ENCODE measurements around the gene BAD.

Gene BAD

DNA sequence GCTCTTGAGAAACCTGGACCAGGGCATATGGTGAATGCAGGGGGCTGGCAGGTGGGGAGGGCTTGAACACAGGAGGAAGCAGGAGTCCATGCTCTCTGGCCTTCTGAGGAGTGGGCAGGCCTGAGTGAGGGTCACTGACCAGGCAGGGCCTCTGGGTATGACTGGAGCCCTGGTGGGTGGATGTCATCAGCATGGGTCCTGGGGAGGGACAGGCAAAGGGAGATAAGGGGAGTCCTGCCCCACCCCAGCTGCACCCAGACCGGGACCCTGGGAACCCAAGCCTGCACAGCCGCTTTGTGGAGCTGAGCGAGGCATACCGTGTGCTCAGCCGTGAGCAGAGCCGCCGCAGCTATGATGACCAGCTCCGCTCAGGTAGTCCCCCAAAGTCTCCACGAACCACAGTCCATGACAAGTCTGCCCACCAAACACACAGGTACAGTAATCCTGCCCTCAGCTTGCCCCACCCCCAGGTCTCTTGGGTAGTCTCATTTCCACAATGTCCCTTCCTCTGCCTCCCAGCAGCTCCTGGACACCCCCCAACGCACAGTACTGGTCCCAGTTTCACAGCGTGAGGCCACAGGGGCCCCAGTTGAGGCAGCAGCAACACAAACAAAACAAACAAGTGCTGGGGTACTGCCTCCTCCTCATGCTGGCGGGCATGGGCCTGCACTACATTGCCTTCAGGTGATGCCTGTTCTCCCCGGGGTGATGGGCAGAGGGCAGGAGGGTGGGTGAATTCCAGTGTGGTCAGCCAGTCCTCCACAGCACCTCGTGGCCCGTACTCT lies 52.1 kb downstream of the BAD start:
- Histone ChIP-seq H3K4me1 (ENCODE audit: control insufficient read depth, insufficient read depth, low read length) (no peaks in the 10 kb centered on the region), H3K9ac (ENCODE audit: low read depth, low read length) (no peak overlapping the region), H3K27me3 (ENCODE audit: control insufficient read depth, insufficient read depth, low read length) (peaks cover 3% of the 10 kb centered on the region), H3K36me3 (ENCODE audit: control insufficient read depth, insufficient read depth, low read length) (peaks cover 5% of the 10 kb centered on the region), H3K4me3 (ENCODE audit: low read depth, low read length) (no peak overlapping the region), H3K9me3 (ENCODE audit: control insufficient read depth, insufficient read depth, low read length) (no peaks in the 10 kb centered on the region)

DNA sequence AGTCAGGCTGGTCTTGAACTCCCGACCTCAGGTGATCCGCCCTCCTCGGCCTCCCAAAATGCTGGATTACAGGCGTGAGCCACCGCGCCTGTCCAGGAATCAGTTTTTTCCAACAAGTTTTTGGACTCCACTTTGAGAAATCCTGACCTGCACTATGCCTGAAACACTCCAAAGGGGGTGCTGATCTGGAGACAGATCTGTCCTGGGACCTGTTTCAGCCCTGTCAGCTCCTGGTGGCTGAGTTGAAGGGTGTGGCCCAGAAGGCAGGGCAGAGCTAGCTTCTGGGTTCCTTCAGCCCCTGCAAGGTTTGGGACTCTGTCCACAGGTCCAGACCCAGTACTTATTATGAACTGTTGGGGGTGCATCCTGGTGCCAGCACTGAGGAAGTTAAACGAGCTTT lies 52.9 kb downstream of the BAD start:
- H3K9me3 ChIP-seq (ENCODE audit: control insufficient read depth, insufficient read depth, low read length): no peaks in the 10 kb centered on the region
- no peaks in the 10 kb centered on the region for H3K4me1 ChIP-seq (ENCODE audit: control insufficient read depth, insufficient read depth, low read length)
- no peak overlapping the region for H3K4me3 ChIP-seq (ENCODE audit: low read depth, low read length)
- peaks cover 5% of the 10 kb centered on the region for H3K36me3 ChIP-seq (ENCODE audit: control insufficient read depth, insufficient read depth, low read length)
- no peak overlapping the region for H3K9ac ChIP-seq (ENCODE audit: low read depth, low read length)
- H3K27me3 ChIP-seq (ENCODE audit: control insufficient read depth, insufficient read depth, low read length): peaks cover 3% of the 10 kb centered on the region

DNA sequence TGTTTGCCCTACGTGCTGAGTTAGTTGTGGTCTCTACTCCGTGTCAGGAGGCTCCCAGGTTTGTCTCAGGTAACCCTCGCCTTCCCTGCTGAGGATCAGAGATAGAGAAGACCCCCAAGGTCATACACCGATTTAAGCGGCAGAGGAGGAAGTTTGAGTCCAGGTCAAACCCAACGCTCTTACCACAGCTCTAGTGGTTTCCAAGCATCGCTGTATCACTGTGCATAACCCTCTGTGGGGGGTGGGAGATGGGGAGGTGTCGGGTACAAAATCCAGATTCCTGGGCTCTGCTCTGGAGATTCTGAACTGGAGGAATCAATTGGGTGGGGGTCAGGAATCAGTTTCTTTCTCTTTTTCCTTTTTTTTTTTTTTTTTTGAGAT lies 53.5 kb downstream of the BAD start:
- Histone ChIP-seq H3K4me1 (ENCODE audit: control insufficient read depth, insufficient read depth, low read length) (no peaks in the 10 kb centered on the region), H3K27me3 (ENCODE audit: control insufficient read depth, insufficient read depth, low read length) (peaks cover 3% of the 10 kb centered on the region), H3K9ac (ENCODE audit: low read depth, low read length) (peak overlapping the region; percentile 73)

DNA sequence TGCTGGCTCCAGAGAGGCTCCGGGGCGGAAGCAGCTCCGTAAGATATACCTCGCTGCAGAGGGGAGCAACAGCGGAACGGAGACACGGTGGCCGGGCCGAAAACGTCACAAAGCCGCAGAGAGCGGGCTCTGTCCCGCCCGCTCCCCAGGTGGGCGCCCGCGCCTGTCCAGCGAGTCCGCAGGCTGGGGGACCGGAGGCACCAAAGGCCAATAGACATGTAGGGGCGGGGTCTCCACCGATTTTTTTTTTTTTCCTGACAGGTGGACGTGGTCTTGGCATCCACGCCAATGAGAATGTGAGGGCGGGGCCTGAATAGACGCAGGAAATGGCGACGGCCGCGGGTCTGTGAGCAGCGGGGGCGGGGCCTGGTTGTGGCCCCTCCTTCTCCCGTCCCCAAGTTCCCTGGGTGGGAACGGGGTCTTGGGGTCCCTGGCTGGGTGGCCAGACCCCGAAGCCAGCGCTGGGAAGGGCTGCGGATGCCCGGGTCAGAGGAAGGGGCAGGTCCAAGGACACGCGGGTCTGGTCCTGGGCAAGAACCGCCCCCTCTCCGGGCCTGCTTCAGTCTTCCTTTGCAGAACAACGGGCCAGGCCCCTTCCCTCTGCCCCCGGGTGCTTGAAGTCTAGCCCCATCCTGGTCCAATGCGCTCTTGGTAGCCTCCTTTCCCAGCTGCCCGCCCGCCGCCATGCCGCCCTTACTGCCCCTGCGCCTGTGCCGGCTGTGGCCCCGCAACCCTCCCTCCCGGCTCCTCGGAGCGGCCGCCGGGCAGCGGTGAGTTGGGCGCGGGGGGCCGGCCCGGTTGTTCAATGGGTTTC lies 54.1 kb downstream of the BAD start, which contains the start of gene DNAJC4:
TSS of gene DNAJC4 (plus strand) at position 378 of the 814 bp plus-strand sequence. CDS start at position 685, 307 bp downstream.
- peaks cover 3% of the 10 kb centered on the region for H3K27me3 ChIP-seq (ENCODE audit: control insufficient read depth, insufficient read depth, low read length)
- no peaks in the 10 kb centered on the region for H3K9me3 ChIP-seq (ENCODE audit: control insufficient read depth, insufficient read depth, low read length)
- peak within 1 kb of the TSS; percentile 73 for H3K9ac ChIP-seq (ENCODE audit: low read depth, low read length)
- peak within 1 kb of the TSS; percentile 79 for H3K4me3 ChIP-seq (ENCODE audit: low read depth, low read length)
- H3K36me3 ChIP-seq (ENCODE audit: control insufficient read depth, insufficient read depth, low read length): no peaks in the 10 kb centered on the region
- no peaks in the 10 kb centered on the region for H3K4me1 ChIP-seq (ENCODE audit: control insufficient read depth, insufficient read depth, low read length)

More for the DNA sequence above, 53.5 kb downstream of the BAD start:
- H3K36me3 ChIP-seq (ENCODE audit: control insufficient read depth, insufficient read depth, low read length): peaks cover 5% of the 10 kb centered on the region
- H3K9me3 ChIP-seq (ENCODE audit: control insufficient read depth, insufficient read depth, low read length): no peaks in the 10 kb centered on the region
- peak overlapping the region; percentile 79 for H3K4me3 ChIP-seq (ENCODE audit: low read depth, low read length)

DNA sequence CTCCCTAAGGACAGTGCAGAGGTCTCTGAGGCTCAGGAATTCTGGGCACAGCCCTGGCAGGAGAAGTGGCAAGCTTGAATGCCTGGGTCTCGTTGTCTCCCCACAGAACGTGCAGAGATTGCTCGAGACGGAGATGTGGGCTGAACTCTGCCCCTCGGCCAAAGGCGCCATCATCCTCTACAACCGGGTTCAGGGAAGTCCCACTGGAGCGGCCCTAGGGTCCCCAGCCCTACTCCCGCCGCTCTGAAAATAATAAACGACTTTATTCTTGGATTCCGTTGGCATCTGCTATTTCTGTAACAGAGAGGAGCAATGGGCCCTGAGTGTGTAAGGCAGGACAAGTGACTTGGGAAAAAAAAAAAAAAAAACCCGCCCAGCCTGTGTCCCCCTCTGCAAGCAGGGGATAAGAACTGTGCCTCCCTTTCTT lies 54.7 kb downstream of the BAD start:
- Histone ChIP-seq H3K36me3 (ENCODE audit: control insufficient read depth, insufficient read depth, low read length) (no peaks in the 10 kb centered on the region), H3K27me3 (ENCODE audit: control insufficient read depth, insufficient read depth, low read length) (peaks cover 3% of the 10 kb centered on the region), H3K4me3 (ENCODE audit: low read depth, low read length) (peak overlapping the region; percentile 53), H3K9me3 (ENCODE audit: control insufficient read depth, insufficient read depth, low read length) (no peaks in the 10 kb centered on the region), H3K4me1 (ENCODE audit: control insufficient read depth, insufficient read depth, low read length) (no peaks in the 10 kb centered on the region), H3K9ac (ENCODE audit: low read depth, low read length) (no peak overlapping the region)

DNA sequence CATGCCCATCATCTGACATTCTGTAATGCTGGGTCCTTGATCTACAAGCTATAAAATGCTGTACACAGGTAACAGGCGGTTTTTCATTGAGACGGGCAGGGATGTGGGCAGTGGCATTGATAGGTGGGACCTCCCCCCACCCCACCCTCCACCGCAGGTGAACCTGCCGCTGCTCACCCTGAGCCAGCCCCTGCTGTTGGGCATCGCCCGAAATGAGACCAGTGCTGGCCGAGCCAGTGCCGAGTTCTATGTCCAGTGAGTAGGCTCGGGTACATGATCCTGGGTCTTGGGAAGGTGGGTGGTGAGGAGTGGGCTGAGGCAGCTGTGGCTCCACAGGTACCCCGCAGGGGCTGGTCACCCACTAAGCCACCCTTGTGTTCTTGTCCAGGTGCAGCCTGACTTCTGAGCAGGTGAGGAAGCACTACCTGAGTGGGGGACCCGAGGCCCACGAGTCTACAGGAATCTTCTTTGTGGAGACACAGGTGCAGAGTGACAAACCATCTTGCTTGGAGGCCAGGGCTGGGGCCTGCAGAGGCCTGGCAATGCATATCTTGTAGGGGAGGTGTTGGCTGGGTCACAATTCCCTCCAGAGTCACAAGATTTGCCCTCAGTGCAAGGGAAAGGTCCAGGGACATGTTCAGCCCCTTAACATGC lies 55.2 kb downstream of the BAD start:
- no peaks in the 10 kb centered on the region for H3K4me1 ChIP-seq (ENCODE audit: control insufficient read depth, insufficient read depth, low read length)

DNA sequence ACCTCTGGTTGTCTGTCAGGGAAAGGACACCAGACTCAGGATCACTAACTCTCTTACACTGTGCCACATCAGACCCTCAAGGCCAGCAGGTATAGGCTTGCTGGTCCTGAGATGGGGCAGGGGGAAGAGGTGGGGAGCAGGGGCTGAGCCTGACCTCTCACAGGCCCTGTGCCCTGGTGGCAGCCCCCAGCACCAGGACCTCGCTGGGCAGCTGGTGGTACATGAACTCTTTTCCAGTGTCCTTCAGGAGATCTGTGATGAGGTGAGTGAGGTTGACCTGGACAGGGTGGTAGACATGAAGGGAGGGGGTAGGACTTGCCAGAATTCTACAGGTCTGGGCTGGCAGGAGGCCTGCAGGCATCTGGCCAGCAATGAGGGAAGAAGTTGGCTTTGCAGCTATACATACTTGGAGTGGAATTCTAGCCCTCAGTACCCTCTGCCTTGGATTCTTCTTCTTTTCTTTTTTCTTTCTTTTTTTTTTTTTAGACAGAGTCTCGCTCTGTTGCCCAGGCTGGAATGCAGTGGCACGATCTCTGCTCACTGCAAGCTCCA lies 57.0 kb downstream of the BAD start:
- Histone ChIP-seq H3K4me3 (ENCODE audit: low read depth, low read length) (no peak overlapping the region), H3K4me1 (ENCODE audit: control insufficient read depth, insufficient read depth, low read length) (no peaks in the 10 kb centered on the region), H3K9ac (ENCODE audit: low read depth, low read length) (no peak overlapping the region), H3K27me3 (ENCODE audit: control insufficient read depth, insufficient read depth, low read length) (peaks cover 3% of the 10 kb centered on the region), H3K9me3 (ENCODE audit: control insufficient read depth, insufficient read depth, low read length) (no peaks in the 10 kb centered on the region), H3K36me3 (ENCODE audit: control insufficient read depth, insufficient read depth, low read length) (peaks cover 7% of the 10 kb centered on the region)

More for the DNA sequence above, 55.2 kb downstream of the BAD start:
- Histone ChIP-seq H3K9me3 (ENCODE audit: control insufficient read depth, insufficient read depth, low read length) (no peaks in the 10 kb centered on the region), H3K36me3 (ENCODE audit: control insufficient read depth, insufficient read depth, low read length) (peaks cover 4% of the 10 kb centered on the region), H3K27me3 (ENCODE audit: control insufficient read depth, insufficient read depth, low read length) (peaks cover 3% of the 10 kb centered on the region), H3K9ac (ENCODE audit: low read depth, low read length) (no peak overlapping the region), H3K4me3 (ENCODE audit: low read depth, low read length) (no peak overlapping the region)

DNA sequence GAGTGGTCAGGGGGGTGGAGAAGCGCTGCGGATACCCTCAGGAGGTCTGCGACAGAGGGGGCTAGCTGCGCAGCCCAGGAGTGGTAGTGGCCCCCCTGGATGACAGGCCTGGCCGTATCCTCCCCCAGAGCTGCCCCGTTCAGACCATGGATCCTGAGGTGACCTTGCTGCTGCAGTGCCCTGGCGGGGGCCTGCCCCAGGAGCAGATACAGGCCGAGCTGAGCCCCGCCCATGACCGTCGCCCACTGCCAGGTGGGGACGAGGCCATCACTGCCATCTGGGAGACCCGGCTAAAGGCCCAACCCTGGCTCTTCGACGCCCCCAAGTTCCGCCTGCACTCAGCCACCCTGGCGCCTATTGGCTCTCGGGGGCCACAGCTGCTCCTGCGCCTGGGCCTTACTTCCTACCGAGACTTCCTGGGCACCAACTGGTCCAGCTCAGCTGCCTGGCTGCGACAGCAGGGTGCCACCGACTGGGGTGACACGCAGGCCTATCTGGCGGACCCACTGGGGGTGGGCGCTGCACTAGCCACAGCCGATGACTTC lies 57.9 kb downstream of the BAD start:
- H3K4me1 ChIP-seq (ENCODE audit: control insufficient read depth, insufficient read depth, low read length): no peaks in the 10 kb centered on the region
- peaks cover 7% of the 10 kb centered on the region for H3K36me3 ChIP-seq (ENCODE audit: control insufficient read depth, insufficient read depth, low read length)
- H3K9ac ChIP-seq (ENCODE audit: low read depth, low read length): peak overlapping the region; percentile 89
- H3K9me3 ChIP-seq (ENCODE audit: control insufficient read depth, insufficient read depth, low read length): no peaks in the 10 kb centered on the region
- H3K27me3 ChIP-seq (ENCODE audit: control insufficient read depth, insufficient read depth, low read length): peaks cover under 1% of the 10 kb centered on the region
- peak overlapping the region; percentile 97 for H3K4me3 ChIP-seq (ENCODE audit: low read depth, low read length)

DNA sequence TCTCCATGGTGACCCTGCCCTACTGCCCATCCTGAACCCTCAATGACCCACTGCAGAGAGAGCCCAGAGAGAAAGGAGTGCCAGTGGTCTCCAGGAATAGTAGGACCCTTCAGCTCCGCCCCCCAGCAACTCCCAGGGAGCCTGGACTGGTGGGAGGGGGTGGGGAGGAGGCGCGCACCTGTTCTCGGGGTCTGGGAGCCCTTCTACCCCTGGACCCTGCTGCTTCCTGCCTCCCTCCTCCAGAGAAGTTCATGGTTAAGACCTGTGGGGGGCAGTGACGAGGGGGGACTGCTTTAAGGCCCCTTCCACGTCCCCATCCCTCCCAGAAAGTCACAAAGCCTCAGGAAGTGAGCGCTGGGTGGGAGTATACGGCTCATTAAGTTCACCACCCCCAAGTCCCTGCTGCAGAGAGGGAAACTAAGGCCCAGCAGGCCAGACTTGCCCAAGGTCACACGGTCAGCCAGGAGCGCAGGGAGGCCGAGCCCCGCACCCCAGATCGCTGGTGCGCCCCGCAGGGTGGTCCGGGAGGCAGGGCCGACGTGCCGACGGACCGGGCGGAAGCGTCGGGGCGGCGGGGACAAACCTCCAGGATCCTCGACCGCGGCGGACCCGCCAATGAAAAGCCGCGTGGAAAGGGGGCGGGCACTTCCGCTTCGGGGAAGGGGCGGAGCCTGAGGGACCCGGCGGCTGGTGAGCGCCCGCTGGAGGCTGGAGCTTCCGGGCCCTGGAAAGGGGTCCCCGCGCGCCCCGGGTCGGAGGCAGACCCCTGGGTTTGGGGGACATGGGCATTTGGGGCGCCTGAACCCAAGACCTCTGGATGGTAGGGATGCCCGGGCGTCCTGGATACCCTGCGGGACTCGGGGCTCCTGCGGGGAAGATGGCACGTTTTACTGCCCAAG lies 58.6 kb downstream of the BAD start, which contains the start of the genes NUDT22 and TRPT1:
TSS of gene NUDT22 (plus strand) at position 667 of the 899 bp plus-strand sequence. CDS start 379 bp downstream, outside the sequence.
TSS of gene TRPT1 (minus strand) at position 579 of the 899 bp plus-strand sequence. CDS start at position 253, 326 bp downstream.
- Histone ChIP-seq H3K27me3 (ENCODE audit: control insufficient read depth, insufficient read depth, low read length) (no peaks in the 10 kb centered on the region), H3K4me1 (ENCODE audit: control insufficient read depth, insufficient read depth, low read length) (no peaks in the 10 kb centered on the region), H3K4me3 (ENCODE audit: low read depth, low read length) (peak within 1 kb of the TSS; percentile 97), H3K9ac (ENCODE audit: low read depth, low read length) (peak within 1 kb of the TSS; percentile 89), H3K9me3 (ENCODE audit: control insufficient read depth, insufficient read depth, low read length) (no peaks in the 10 kb centered on the region), H3K36me3 (ENCODE audit: control insufficient read depth, insufficient read depth, low read length) (peaks cover 7% of the 10 kb centered on the region)

DNA sequence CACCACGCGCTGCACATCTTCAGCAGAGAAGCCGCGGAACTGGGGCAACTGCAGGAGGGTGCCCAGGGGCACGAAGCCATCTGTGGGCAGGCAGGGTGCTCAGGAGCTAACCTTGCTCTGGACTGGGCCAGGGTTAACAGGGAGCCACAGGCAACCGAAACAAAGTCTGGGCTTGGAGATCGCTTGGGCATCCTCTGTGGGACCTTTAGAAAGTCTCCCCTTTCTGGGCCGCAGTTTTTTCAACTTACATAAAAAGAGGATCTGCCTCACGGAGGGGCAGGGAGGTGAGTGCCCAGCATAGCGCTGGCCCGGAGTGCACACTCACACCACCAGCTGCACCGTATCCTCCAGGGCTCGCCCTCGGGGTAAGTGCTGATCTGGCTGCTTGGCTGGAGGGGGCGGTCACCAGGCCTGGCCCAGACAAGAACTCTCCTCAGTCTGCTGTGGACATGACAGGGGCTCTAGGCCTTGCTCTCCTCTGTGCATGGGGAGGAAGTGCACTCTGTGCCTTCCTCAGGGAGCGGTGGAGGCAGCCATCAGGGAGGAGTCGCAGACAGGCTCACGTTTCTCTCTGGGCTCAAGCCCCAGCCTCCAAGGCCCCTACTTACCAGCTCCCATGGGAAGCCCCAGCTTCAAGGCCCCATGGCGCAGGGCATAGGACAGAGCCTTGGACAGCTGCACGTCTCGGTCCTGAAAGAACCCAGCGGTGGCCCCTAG lies 59.4 kb downstream of the BAD start:
- no peaks in the 10 kb centered on the region for H3K4me1 ChIP-seq (ENCODE audit: control insufficient read depth, insufficient read depth, low read length)
- peaks cover 7% of the 10 kb centered on the region for H3K36me3 ChIP-seq (ENCODE audit: control insufficient read depth, insufficient read depth, low read length)
- H3K9me3 ChIP-seq (ENCODE audit: control insufficient read depth, insufficient read depth, low read length): no peaks in the 10 kb centered on the region
- H3K9ac ChIP-seq (ENCODE audit: low read depth, low read length): peak overlapping the region; percentile 83
- no peaks in the 10 kb centered on the region for H3K27me3 ChIP-seq (ENCODE audit: control insufficient read depth, insufficient read depth, low read length)
- H3K4me3 ChIP-seq (ENCODE audit: low read depth, low read length): peak overlapping the region; percentile 97
